GM19324 (cell line): ENCODE measurements around the gene TNNC1.

Experiments used
- ATAC-seq: cut with Tn5 transposase; IDR thresholded peaks from one replicate; pipeline ENCODE4 v1.9.1; 2021; ENCODE audit warnings: mild to moderate bottlenecking, moderate library complexity; ENCODE audit not compliant: unreplicated experiment, low FRiP score

The TNNC1 gene

DNA sequence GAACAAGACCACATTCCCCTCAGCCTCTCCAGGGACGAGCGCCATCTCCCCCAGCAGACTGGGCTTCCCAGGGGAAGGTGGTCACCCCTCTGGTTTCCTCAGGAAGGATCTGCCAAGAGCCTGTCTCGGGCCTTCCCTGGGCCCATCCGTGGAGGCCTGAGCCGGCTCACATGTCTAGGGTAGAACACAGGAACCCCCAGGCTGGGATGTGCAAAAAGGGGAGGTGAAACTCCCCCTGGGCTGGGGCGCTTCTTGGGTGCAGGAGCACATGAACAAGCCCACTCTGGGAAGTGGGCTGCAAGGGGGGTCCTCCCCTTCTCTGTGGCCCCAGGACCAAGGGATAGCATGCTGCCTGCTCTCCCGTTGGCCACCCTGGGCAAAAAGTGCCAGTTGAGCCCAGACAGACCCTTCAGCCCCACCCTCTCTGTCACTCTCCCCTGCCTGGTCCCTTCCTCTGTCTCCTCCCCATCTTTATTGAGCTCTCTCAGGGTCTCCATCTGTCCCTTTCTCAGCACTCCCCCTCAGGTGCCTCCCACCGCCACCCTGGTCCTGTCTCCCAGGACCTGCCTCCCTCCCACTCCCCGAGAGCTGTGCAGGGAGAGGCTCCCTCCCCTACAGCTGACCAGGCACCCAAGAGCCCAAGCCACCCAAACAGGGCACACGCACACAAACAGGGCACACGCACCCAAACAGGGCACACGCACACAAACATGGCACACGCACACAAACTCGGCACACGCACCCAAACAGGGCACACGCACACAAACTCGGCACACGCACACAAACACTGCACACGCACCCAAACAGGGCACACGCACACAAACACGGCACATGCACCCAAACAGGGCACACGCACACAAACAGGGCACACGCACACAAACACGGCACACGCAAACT, 9.8 kb downstream of the TNNC1 start:
- no peak for ATAC-seq

DNA sequence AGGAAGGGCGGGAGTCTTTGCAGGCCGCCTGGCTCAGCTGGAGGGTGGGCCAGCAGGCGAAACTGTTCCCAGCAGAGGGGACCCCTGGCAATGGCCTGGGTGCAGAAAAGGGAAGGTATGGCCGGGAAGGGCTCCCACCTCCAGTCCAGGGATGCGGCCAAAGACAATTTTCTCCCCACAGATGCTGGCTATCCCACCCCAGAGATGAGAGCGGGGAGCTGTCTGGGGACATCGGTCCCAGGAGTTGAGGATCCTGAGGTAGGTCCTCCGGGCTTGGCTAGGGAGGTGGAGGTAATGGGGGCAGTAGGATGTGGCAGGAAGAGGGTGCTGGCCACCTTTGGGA, 10.6 kb downstream of the TNNC1 start:
- ATAC-seq, result no peak

- ATAC-seq, result no peak
These were observed 11.2 kb downstream of the TNNC1 start for GRCh38 chr3:52442409-52443267.

DNA sequence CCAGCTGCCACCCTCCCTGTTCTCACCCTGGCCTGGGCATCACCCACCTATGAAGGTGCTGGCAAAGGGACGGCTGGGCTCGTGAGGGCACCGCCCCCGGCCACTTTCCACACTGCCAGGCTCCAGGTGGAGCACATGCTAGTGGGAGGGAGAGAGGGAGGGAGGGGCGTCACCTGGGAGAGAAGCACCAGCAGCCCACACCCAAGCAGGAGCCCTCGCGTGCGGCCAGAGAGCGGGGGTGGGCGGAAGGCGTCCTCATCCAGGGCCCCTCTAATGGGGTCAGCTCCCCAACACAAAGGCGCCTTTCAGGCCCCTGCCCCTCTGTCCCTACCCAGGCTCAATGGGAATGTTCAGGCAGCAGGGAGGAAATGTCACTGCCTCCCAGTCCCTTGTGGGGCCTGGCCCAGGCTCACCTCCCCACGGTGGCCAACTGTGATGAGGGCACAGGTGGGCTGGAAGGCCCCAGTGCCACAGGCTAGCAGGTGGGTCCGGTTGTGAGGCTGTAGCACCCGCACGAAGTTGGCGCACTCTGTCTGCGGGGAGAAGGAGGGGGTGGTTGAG, 12.0 kb downstream of the TNNC1 start:
- ATAC-seq, result no peak

- no peak for ATAC-seq
These were observed 12.6 kb downstream of the TNNC1 start for GRCh38 chr3:52441091-52441771.

GRCh38 chr3:52440671-52441070, 13.2 kb downstream of the TNNC1 start:
- no peak for ATAC-seq

DNA sequence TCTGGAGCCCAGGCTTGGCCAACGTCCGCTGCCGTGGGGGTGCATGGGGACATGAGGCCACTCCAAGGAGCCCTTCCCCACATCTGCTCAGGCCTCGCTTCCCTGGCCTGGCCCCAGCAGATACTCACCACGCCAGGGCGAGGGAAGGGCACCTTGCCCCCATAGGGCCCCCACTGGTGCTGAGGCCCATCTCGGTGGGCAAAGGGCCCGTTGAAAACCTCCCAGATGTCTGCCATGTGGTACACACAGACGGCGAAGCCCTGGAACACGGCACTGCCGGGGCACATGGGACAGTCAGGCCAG, 13.6 kb downstream of the TNNC1 start:
- no peak for ATAC-seq

DNA sequence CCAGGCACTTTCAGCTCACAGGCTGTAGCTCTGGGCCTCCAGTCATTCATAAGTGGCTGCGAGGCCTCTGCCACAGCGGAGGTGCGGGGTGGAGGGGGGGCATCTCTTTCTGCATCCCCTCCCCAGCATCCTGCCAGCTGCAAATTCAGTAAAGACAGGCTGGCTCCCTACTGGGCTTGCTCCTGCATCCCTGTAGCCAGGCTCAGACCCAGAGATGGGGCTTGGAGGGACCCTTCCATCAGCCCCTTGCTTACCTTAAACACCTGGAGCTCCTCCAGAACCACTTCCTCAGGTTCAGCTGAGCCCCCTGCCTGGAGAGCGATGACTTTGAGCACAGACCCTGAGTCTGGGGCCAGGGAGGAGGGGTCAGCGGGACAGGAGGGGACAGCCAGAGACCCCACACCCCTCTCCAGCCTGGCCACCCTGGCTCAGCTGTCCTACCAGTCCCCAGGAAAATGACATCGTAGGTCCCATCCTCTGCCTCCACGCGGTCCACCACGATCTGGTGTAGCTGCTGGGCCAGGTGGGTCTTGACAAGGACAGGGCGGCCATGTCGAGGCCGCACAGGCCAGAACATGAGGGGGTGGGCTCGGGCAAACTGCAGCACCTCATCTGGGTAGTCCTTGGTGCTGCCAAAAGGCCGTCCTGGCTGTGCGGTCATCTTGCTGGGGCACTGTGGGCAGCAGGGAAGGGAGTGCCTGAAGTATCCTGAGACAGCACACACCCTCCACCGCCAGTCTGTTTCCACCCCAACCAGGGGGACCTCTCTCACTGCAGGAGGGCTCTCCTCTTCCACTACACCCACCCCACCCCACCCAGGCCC, 14.2 kb downstream of the TNNC1 start:
- no peak for ATAC-seq

GRCh38 chr3:52438579-52439425, 15.0 kb downstream of the TNNC1 start:
- ATAC-seq, result no peak

- ATAC-seq, result no peak
These were observed 15.8 kb downstream of the TNNC1 start for GRCh38 chr3:52438104-52438376.

DNA sequence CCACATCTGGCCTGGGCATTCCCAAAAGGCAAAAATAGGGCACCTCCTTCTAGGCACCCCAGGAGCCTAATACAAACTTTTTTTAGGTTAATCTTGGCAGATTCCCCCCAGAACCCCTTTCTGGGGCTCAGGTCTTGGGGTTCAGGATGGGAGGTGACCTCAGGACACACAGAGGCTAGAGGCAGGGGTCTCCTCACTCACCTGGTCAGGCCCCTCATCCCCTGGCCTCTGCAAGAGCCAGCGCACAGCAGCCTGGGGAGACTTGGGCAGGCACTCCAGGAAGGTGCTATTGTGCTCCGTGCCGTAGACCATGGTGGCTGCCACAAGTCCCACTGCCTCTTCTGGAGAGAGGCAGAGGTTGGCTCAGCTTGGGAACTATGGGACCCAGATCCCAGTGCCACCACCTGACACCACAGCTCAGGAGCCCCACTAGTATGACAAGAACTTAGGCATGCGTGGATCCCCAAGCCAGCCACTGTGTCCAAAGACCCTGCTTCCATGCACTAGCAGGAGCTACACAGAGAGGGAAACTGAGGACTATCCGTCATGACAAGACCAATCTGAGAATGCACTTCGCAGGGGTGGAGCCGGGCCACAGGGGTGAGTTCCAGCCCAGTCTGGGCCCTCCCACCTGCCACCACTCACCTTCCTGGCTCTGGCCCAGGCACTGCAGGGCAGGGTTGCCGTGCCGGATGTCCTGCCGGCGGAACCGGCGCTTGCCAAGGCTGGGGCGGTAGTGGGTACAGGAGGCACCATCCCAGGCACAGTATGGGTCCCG, 16.3 kb downstream of the TNNC1 start:
- no peak for ATAC-seq

GRCh38 chr3:52436500-52437149, 17.2 kb downstream of the TNNC1 start:
- no peak for ATAC-seq

DNA sequence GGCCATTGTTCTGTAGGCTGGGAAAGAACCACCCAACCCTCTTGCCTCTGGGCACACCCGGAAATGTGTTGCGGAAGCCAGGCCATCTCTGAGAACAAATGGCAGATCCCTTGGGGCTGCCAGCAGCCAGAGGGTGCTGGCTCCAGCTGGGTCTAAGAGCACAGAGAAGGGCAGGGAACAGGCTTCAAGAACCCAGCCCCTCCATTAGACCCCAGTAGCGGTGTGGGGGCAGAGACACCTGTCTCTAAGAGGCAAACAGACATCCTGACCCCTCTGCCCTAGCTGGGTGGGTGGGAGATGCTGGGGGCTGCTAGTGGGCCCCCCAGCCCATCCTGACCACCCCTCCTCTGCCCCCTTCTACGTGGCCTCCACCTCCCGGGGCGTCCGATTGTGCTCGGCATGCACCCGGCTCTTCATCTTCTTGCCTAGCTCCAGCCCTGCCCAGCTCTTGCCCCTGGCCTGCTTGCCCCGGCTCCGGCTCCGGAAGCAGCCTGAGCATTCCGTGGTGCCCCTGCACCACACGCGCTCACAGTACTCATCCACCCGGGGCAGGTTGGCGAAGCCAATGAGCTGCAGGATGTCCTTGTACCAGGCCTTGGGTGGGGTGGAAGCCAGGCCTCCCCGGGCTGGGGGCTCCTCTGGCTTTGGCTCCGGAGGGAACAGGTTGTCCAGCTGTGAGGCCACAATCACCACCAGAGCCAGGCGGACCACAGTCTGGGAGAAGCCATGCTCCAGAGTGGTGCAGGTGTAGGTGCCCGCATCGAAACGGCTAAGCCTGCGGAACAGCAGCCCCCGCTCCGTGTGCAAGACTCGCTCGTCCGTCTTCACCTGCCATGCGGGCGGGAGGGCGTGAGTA, 18.4 kb downstream of the TNNC1 start:
- no peak for ATAC-seq

DNA sequence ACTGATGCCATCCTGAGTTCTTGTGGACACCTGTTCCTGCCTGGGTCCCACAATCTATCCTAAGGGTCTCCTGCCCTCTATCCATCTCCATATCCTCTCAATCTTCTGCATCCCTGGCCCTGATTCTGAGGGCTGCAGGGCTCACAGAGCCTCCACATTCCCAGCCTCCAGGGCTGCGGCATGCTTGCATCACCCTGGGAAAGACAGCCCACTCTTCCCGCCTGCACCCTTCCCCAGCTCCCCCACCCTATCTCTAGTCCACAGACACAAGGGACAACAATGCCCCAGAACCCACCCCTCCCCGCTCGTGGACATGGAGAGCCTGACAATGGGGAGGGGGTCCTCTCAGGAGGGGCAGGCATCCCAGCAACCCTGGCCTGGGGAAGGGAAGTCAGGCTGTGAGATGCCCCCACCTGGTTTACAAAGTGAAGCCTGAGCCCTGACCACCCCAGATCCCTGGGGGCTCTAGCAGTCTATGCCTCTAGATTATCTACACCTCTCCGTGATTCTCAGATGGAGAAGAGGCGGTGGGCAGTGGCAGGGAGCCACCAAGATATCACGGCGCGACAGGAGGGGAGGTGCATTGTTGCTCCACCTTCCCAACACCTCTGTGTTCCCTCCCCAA, 19.2 kb downstream of the TNNC1 start:
- no peak for ATAC-seq

- ATAC-seq, result no peak
These were observed 19.8 kb downstream of the TNNC1 start for GRCh38 chr3:52433996-52434479.

DNA sequence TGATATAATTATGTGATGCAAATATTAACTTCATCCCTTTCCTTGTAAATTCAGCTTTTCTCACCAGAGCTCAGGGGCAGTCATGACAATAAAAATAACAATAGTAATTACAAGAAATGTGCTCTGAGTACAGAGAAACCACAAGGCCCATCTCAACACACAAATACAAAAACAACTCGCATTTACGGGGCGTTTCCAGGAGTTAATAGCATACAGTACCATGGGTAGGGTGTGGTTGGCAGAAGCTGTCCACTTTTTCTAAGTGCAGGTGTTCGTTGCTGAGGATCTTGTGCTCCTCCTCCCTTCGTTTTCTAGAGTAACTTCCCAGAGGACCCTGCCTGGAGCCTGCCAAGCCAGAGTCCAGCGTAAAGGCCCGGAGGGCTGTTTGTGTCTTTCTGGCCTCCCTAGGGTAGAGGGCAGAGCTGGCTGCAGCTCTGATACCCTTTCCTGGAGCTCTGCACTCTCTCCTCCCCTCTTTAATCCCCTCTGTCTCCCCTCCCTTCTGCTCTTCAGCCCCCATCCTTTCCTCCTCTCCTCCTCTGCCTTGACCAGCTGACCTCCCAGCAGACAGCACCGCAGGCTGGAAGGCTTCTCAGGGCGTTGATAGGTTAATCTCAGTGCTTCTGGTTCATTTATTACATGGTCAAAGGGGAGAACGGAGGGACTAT, 20.4 kb downstream of the TNNC1 start:
- no peak for ATAC-seq
